ENCODE data around the gene SPDYA.
A peak's percentile ranks its signal among the peaks of the same experiment; 100 is the strongest.

The SPDYA gene

GRCh38 chr2:28855977-28856376, 45.3 kb downstream of the SPDYA start:
- TF ChIP-seq CTCF (IDR thresholded peaks at IDR 0.05; ENCODE audit: low read depth, low read length) (no peak), MYC (IDR thresholded peaks at IDR 0.05; ENCODE audit: low read depth, low read length) (no peak), POLR2A (IDR thresholded peaks at IDR 0.05; ENCODE audit: extremely low read depth, insufficient read length) (no peak), MAX (IDR thresholded peaks at IDR 0.05; ENCODE audit: low read depth, low read length) (no peak)
- no peak for DNase-seq (ENCODE audit: low read depth)

GRCh38 chr2:28868611-28869010, 58.0 kb downstream of the SPDYA start:
- peak overlapping the region; percentile 95 for H3K4me3 ChIP-seq (ENCODE audit: low read depth, low read length)
- TF ChIP-seq MYC (IDR thresholded peaks at IDR 0.05; ENCODE audit: low read depth, low read length): no peak
- TF ChIP-seq POLR2A (IDR thresholded peaks at IDR 0.05; ENCODE audit: extremely low read depth, insufficient read length): no peak
- TF ChIP-seq MAX (IDR thresholded peaks at IDR 0.05; ENCODE audit: low read depth, low read length): no peak
- TF ChIP-seq CTCF (IDR thresholded peaks at IDR 0.05; ENCODE audit: low read depth, low read length): no peak
- no peak for DNase-seq (ENCODE audit: low read depth)

More at GRCh38 chr2:28855977-28856376, 45.3 kb downstream of the SPDYA start:
- H3K4me3 ChIP-seq (ENCODE audit: low read depth, low read length): no peak overlapping the region

GRCh38 chr2:28869494-28870145, 59.0 kb downstream of the SPDYA start:
- peak overlapping the region; percentile 95 for H3K4me3 ChIP-seq (ENCODE audit: low read depth, low read length)
- TF ChIP-seq MAX (IDR thresholded peaks at IDR 0.05; ENCODE audit: low read depth, low read length) (no peak), POLR2A (IDR thresholded peaks at IDR 0.05; ENCODE audit: extremely low read depth, insufficient read length) (no peak), MYC (IDR thresholded peaks at IDR 0.05; ENCODE audit: low read depth, low read length) (no peak), CTCF (IDR thresholded peaks at IDR 0.05; ENCODE audit: low read depth, low read length) (no peak)
- no peak for DNase-seq (ENCODE audit: low read depth)

GRCh38 chr2:28870146-28870891, 59.7 kb downstream of the SPDYA start, which contains the start of gene TRMT61B:
Gene TRMT61B (minus strand): TSS chr2:28870309. CDS start chr2:28870277, 32 bp downstream.
- peak within 1 kb of the TSS; percentile 95 for H3K4me3 ChIP-seq (ENCODE audit: low read depth, low read length)
- peak; percentile 98 for DNase-seq (ENCODE audit: low read depth)
- TF ChIP-seq MYC (IDR thresholded peaks at IDR 0.05; ENCODE audit: low read depth, low read length) (peak; percentile 99), MAX (IDR thresholded peaks at IDR 0.05; ENCODE audit: low read depth, low read length) (peak; percentile 92), CTCF (IDR thresholded peaks at IDR 0.05; ENCODE audit: low read depth, low read length) (no peak), POLR2A (IDR thresholded peaks at IDR 0.05; ENCODE audit: extremely low read depth, insufficient read length) (peak; percentile 97)

- H3K4me3 ChIP-seq (ENCODE audit: low read depth, low read length): no peak overlapping the region
Observed at GRCh38 chr2:28871620-28872019, 61.0 kb downstream of the SPDYA start.

More at GRCh38 chr2:28871620-28872019, 61.0 kb downstream of the SPDYA start:
- TF ChIP-seq MAX (IDR thresholded peaks at IDR 0.05; ENCODE audit: low read depth, low read length) (no peak), MYC (IDR thresholded peaks at IDR 0.05; ENCODE audit: low read depth, low read length) (no peak), CTCF (IDR thresholded peaks at IDR 0.05; ENCODE audit: low read depth, low read length) (no peak), POLR2A (IDR thresholded peaks at IDR 0.05; ENCODE audit: extremely low read depth, insufficient read length) (no peak)
- no peak for DNase-seq (ENCODE audit: low read depth)
